ENCODE measurements around the gene SHISA6. TPM values are rescaled to one million over a fixed set of nuclear protein-coding genes. Genes with fewer than 3 reads are reported as not detected.

SHISA6 gene
- total RNA-seq, 1 donor from 2014 or later, result not detected

GRCh38 chr17:11250161-11250560, 9.1 kb downstream of the SHISA6 start:
- H3K27ac Mint-ChIP-seq (ENCODE audit: unreplicated experiment), result no peak overlapping the region
- Histone ChIP-seq H3K27ac (ENCODE audit: low read depth, low read length) (no peak overlapping the region), H2AFZ (ENCODE audit: low read depth, low read length) (no peak overlapping the region), H4K20me1 (ENCODE audit: insufficient read depth, low read length) (no peaks in the 10 kb centered on the region), H3K9me3 (ENCODE audit: insufficient read depth, low read depth, low read length) (no peaks in the 10 kb centered on the region), H3K4me1 (ENCODE audit: insufficient read depth, low read length) (no peaks in the 10 kb centered on the region), H3K4me3 (ENCODE audit: insufficient read depth, low read depth, low read length) (no peak overlapping the region), H3K36me3 (ENCODE audit: insufficient read depth, low read length) (no peaks in the 10 kb centered on the region), H3K9ac (ENCODE audit: low read length) (no peak overlapping the region), H3K27me3 (ENCODE audit: insufficient read depth, low read length) (no peaks in the 10 kb centered on the region), H3K4me2 (ENCODE audit: low read length) (no peak overlapping the region), H3K79me2 (ENCODE audit: insufficient read depth, low read length) (no peaks in the 10 kb centered on the region)
- H3K4me1 Mint-ChIP-seq (ENCODE audit: low read depth, unreplicated experiment), result no peaks in the 10 kb centered on the region
- no peak for FAIRE-seq
- H3K9me3 Mint-ChIP-seq (ENCODE audit: unreplicated experiment), result peaks cover 24% of the 10 kb centered on the region
- H3K27me3 Mint-ChIP-seq (ENCODE audit: low read depth, unreplicated experiment), result no peaks in the 10 kb centered on the region
- H3K36me3 Mint-ChIP-seq (ENCODE audit: low read depth, unreplicated experiment), result no peaks in the 10 kb centered on the region
- DNase-seq (ENCODE audit: low read depth), result no peak
- H3K4me3 Mint-ChIP-seq (ENCODE audit: unreplicated experiment), result no peak overlapping the region
- TF ChIP-seq EZH2 (IDR thresholded peaks at IDR 0.05; ENCODE audit: insufficient read depth, low read length), result no peak
- no peak for TF ChIP-seq CTCF (IDR thresholded peaks at IDR 0.05; ENCODE audit: insufficient read depth, low read depth, low read length)

- no peak overlapping the region for H3K4me2 ChIP-seq (ENCODE audit: low read length)
- Mint-ChIP-seq H3K27me3 (ENCODE audit: low read depth, unreplicated experiment) (no peaks in the 10 kb centered on the region), H3K4me1 (ENCODE audit: low read depth, unreplicated experiment) (no peaks in the 10 kb centered on the region), H3K36me3 (ENCODE audit: low read depth, unreplicated experiment) (no peaks in the 10 kb centered on the region), H3K9me3 (ENCODE audit: unreplicated experiment) (peaks cover 22% of the 10 kb centered on the region), H3K4me3 (ENCODE audit: unreplicated experiment) (no peak overlapping the region), H3K27ac (ENCODE audit: unreplicated experiment) (no peak overlapping the region)
- no peaks in the 10 kb centered on the region for H3K36me3 ChIP-seq (ENCODE audit: insufficient read depth, low read length)
- no peak for TF ChIP-seq CTCF (IDR thresholded peaks at IDR 0.05; ENCODE audit: insufficient read depth, low read depth, low read length)
- TF ChIP-seq EZH2 (IDR thresholded peaks at IDR 0.05; ENCODE audit: insufficient read depth, low read length), result no peak
- H3K27ac ChIP-seq (ENCODE audit: low read depth, low read length), result no peak overlapping the region
- H3K9ac ChIP-seq (ENCODE audit: low read length), result no peak overlapping the region
- DNase-seq (ENCODE audit: low read depth) (no peak), FAIRE-seq (no peak)
- no peaks in the 10 kb centered on the region for H3K9me3 ChIP-seq (ENCODE audit: insufficient read depth, low read depth, low read length)
- H4K20me1 ChIP-seq (ENCODE audit: insufficient read depth, low read length), result no peaks in the 10 kb centered on the region
- no peaks in the 10 kb centered on the region for H3K27me3 ChIP-seq (ENCODE audit: insufficient read depth, low read length)
- no peaks in the 10 kb centered on the region for H3K79me2 ChIP-seq (ENCODE audit: insufficient read depth, low read length)
- H3K4me1 ChIP-seq (ENCODE audit: insufficient read depth, low read length), result no peaks in the 10 kb centered on the region
- H2AFZ ChIP-seq (ENCODE audit: low read depth, low read length), result no peak overlapping the region
- H3K4me3 ChIP-seq (ENCODE audit: insufficient read depth, low read depth, low read length), result no peak overlapping the region
These were observed 10.6 kb downstream of the SHISA6 start for GRCh38 chr17:11251561-11252107.

- Histone ChIP-seq H3K27ac (ENCODE audit: low read depth, low read length) (no peak overlapping the region), H3K4me1 (ENCODE audit: insufficient read depth, low read length) (no peaks in the 10 kb centered on the region), H2AFZ (ENCODE audit: low read depth, low read length) (no peak overlapping the region), H3K9ac (ENCODE audit: low read length) (no peak overlapping the region), H4K20me1 (ENCODE audit: insufficient read depth, low read length) (no peaks in the 10 kb centered on the region), H3K9me3 (ENCODE audit: insufficient read depth, low read depth, low read length) (no peaks in the 10 kb centered on the region), H3K36me3 (ENCODE audit: insufficient read depth, low read length) (no peaks in the 10 kb centered on the region), H3K79me2 (ENCODE audit: insufficient read depth, low read length) (no peaks in the 10 kb centered on the region), H3K27me3 (ENCODE audit: insufficient read depth, low read length) (no peaks in the 10 kb centered on the region), H3K4me2 (ENCODE audit: low read length) (no peak overlapping the region), H3K4me3 (ENCODE audit: insufficient read depth, low read depth, low read length) (no peak overlapping the region)
- no peak for TF ChIP-seq EZH2 (IDR thresholded peaks at IDR 0.05; ENCODE audit: insufficient read depth, low read length)
- no peak for TF ChIP-seq CTCF (IDR thresholded peaks at IDR 0.05; ENCODE audit: insufficient read depth, low read depth, low read length)
- no peak overlapping the region for H3K4me3 Mint-ChIP-seq (ENCODE audit: unreplicated experiment)
- FAIRE-seq (no peak), DNase-seq (ENCODE audit: low read depth) (no peak)
- H3K36me3 Mint-ChIP-seq (ENCODE audit: low read depth, unreplicated experiment), result no peaks in the 10 kb centered on the region
- H3K4me1 Mint-ChIP-seq (ENCODE audit: low read depth, unreplicated experiment), result no peaks in the 10 kb centered on the region
- no peaks in the 10 kb centered on the region for H3K27me3 Mint-ChIP-seq (ENCODE audit: low read depth, unreplicated experiment)
- no peak overlapping the region for H3K27ac Mint-ChIP-seq (ENCODE audit: unreplicated experiment)
- peaks cover 24% of the 10 kb centered on the region for H3K9me3 Mint-ChIP-seq (ENCODE audit: unreplicated experiment)
These were observed 11.1 kb downstream of the SHISA6 start for GRCh38 chr17:11252146-11252545.

All from astrocyte (in vitro differentiated cells and primary cell).